ENCODE results near the gene DACT2. TPM values are rescaled to one million over a fixed set of nuclear protein-coding genes. Genes with fewer than 3 reads are reported as not detected.
"Not testable (repeated sequence)": the region's sequence is repeated elsewhere in the genome, so short reads cannot be mapped to it uniquely, and the experiment has no call there.

The DACT2 gene
- total RNA-seq, 1 donor from 2014 or later = 0.92 TPM

DNA sequence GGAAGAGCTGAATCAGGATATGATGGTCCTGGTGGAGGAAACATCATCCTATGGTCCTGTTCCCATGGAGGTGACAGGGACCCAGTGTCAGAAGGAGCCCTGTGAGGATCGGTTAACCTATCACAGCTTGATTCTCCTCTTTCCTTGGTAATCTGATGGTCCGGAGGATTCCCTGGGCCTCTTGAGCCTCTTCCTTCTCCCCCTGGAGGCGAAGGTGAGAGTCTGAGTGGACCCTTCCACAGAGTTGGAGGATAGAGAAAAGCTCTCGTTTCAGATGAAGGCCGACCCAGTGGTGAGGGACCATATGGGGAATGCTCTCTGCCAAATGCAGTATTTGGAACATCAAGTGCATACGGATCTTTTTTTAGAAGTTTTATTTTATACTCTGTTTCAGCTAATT lies 32.1 kb downstream of the DACT2 start:
- ATAC-seq; DNase-seq; intact Hi-C loops (cut with micrococcal nuclease): not testable (repeated sequence)

DNA sequence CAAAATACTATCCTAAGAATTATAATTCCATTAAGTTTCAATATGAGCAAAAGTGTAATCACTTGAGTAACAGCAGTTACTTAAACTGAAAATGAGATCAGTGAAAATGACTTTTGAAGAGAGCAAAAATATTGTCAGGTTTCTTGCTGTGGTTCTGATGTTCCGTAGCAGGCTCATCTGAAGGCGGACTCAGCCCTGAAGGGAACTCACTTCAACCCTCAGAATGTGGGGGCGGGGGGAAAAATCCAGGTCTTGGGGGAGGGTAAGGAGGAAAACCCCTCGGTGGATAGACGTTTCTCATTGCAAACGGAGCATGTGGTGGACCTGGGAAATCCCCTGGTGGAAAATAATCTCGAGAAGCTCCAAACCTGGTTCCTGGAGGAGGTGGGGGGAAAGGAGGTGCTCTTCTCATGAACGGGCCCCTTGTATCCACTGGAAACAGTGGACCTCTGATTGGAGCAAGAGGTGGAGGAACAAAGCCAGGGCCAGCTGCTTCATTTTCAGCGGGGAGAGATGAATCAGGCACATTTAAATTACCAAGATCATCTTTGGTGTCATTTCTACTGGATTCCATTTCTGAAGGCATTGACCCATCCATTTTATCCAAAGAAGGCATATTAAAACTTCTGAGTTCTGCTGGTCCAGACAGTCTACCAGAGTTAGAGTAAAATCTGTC lies 32.7 kb downstream of the DACT2 start:
- ATAC-seq, DNase-seq: not testable (repeated sequence)

GRCh38 chr6:168286116-168286515 lies 33.5 kb downstream of the DACT2 start:
- DNase-seq (no peak), ATAC-seq (no peak)
- intact Hi-C loops (cut with micrococcal nuclease) = no loop called here

More for the DNA sequence above, 32.7 kb downstream of the DACT2 start:
- intact Hi-C loops (cut with micrococcal nuclease) = not testable (repeated sequence)

GRCh38 chr6:168285456-168285855 lies 34.1 kb downstream of the DACT2 start:
- no peak for DNase-seq
- intact Hi-C loops (cut with micrococcal nuclease) = no loop called here
- ATAC-seq = no peak

DNA sequence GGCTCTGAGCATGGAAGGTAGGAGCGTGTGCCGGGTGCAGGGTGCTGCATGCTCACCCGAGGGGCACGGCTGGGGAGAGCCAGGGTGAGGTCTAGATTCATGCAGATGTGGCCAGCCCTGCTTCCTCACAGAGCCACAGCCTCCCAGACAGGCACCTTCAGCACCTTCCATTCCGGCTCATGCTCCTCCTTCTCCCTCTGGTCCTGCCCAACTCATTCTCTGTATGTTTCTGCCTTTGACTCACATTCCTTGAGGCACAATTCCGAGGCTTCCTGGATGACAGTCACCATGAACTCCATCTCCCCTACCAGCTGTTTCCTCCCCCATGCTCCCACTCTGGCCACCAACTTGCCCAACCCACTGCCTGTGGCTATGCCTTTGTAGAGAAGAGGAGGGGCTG lies 35.4 kb downstream of the DACT2 start:
- intact Hi-C loops (cut with micrococcal nuclease) = no loop called here
- no peak for DNase-seq
- ATAC-seq = no peak

GRCh38 chr6:168283686-168284025 lies 35.9 kb downstream of the DACT2 start:
- ATAC-seq (no peak), DNase-seq (no peak)
- intact Hi-C loops (cut with micrococcal nuclease) = no loop called here

DNA sequence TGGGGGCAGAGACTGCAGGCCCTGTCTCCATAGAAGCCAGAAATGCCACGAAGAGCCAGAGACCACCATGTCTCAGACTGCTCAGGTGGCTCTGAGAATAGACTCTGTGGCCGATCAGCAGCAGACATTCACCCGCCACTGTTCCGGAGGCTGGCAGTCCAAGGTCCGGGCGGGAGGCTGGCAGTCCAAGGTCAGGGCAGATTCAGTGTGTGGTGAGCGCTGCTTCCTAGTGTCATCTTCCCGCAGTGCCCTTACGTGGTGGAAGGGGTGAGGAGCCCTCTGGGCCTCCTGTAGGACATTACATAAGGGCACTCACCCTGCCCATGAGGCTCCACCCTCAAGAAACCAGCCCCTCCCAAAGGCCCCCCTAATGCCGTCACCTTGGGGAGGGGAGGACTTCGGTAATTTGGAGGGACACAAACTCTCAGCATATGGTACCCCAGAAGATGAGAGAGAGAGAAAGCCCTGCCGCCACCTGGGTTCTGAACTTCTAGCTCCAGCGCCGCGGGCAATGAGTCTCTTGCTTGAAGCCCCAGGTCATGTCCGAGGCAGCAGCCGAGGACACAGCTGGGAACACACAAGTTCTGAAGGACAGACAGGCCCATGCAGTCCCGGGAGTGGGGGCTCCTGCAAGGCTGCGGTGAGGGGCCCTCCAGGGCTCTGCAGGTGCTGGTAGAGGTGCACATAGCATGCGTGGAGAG lies 36.4 kb downstream of the DACT2 start:
- intact Hi-C loops (cut with micrococcal nuclease) = no loop called here
- DNase-seq (no peak), ATAC-seq (no peak)

DNA sequence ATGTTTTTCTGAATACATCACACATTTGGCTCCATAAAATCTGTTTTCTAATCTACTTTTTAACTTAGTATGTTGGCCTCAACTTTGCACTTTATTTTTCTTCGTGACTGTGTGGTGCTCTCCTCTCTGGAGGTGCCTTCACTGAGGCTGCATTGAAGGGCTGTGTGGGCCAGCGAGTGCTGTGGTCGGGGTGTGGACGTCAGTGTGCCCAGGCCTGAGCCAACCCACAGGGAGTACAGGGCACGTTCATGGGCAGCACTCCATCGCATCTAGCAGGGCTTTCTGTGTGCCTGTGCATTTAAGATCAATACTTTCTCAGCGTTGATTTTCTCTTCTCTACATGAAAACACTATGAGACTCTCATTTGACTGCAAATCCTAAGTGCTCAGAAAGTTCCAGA lies 37.8 kb downstream of the DACT2 start:
- DNase-seq (no peak), ATAC-seq (no peak)
- intact Hi-C loops (cut with micrococcal nuclease) = no loop called here

DNA sequence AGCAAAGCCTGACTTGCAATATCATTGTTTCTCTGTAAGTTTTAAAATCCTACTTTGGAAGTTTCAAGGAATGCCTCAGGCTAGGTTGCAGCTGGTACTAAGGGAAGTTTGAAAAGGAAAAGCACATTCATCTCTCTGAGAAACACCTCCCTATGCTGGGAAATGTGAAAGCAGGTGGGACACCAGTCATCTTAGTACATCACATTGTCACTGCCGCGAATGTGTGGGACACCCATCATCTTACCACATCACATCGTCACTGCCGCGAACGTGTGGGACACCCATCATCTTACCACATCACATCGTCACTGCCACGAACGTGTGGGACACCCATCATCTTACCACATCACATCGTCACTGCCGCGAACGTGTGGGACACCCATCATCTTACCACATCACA lies 38.3 kb downstream of the DACT2 start:
- intact Hi-C loops (cut with micrococcal nuclease); ATAC-seq; DNase-seq: not testable (repeated sequence)

- ATAC-seq (no peak), DNase-seq (no peak)
- intact Hi-C loops (cut with micrococcal nuclease) = no loop called here
Observed at GRCh38 chr6:168280899-168281245, 38.7 kb downstream of the DACT2 start.

- ATAC-seq (no peak), DNase-seq (no peak)
- intact Hi-C loops (cut with micrococcal nuclease) = no loop called here
Observed at GRCh38 chr6:168280020-168280898, 39.3 kb downstream of the DACT2 start.

GRCh38 chr6:168279403-168279935 lies 40.1 kb downstream of the DACT2 start:
- intact Hi-C loops (cut with micrococcal nuclease) = no loop called here
- ATAC-seq (no peak), DNase-seq (no peak)

DNA sequence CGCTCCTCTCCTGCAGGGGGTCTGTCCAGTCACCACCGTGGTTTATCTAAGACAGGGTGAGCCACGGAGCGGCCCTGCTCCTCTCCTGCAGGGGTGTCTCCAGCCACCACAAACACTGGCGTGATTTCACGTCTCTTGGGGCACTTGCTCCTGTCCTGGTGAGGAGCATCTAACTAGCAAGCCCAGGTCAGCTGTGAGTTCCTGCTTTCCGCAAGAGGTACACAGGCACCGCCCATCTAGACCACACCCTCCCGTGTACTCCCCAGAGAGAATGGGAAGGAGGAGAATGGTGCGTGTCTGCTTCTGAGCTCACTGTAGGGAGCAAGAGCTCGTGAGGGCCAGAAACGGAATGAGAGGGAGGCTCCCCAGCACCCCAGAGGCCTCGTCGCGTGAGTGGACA lies 40.7 kb downstream of the DACT2 start:
- ATAC-seq (no peak), DNase-seq (no peak)
- intact Hi-C loops (cut with micrococcal nuclease) = no loop called here

GRCh38 chr6:168277274-168277669 lies 42.3 kb downstream of the DACT2 start:
- intact Hi-C loops (cut with micrococcal nuclease) = no loop called here
- ATAC-seq (no peak), DNase-seq (no peak)

GRCh38 chr6:168276576-168277273 lies 42.9 kb downstream of the DACT2 start:
- ATAC-seq = no peak
- DNase-seq = no peak
- intact Hi-C loops (cut with micrococcal nuclease) = no loop called here

DNA sequence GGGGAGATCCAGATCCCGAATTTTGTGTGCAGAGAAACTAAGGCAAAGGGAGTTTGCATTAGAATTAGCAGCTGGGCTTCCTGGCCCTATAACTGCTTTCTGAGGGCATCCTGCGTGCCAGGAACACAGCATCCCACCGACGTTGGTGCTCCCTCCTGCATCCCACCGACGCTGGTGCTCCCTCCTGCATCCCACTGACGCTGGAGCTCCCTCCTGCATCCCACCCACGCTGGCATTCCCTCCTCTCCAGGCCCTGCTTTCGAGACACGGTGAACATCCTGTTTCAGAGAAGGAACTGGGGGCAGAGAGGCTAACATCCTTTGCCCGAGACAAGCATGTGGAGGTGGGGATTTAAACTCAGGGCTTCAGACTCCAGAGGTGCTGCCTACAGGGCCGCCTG lies 44.4 kb downstream of the DACT2 start:
- ATAC-seq (no peak), DNase-seq (no peak)
- intact Hi-C loops (cut with micrococcal nuclease) = no loop called here

- DNase-seq (no peak), ATAC-seq (no peak)
- intact Hi-C loops (cut with micrococcal nuclease) = no loop called here
Observed at GRCh38 chr6:168274037-168274952, 45.3 kb downstream of the DACT2 start.

- intact Hi-C loops (cut with micrococcal nuclease) = no loop called here
- DNase-seq (no peak), ATAC-seq (no peak)
Observed at GRCh38 chr6:168273441-168274036, 46.0 kb downstream of the DACT2 start.

Measured in left ventricle myocardium superior (tissue), 1 donor.